Activated T-helper 2 cell treated with anti-CD3 and anti-CD28 coated beads, Interferon-gamma antibody, Interleukin-2, Interleukin-4, amounts not matched to agents 10 μg/mL and 5 μg/mL and 100 μg/mL, durations not matched to agents 14 hours and 24 hours and 36 hours (primary cell): Measurements from ENCODE around the gene MIEN1. TPM values are rescaled to one million over a fixed set of nuclear protein-coding genes. Genes with fewer than 3 reads are reported as not detected.
"Not testable (repeated sequence)": the region's sequence is repeated elsewhere in the genome, so short reads cannot be mapped to it uniquely, and the experiment has no call there.

Source experiments
- DNase-seq: peaks from one replicate; pipeline ENCODE4 v3.0.0; 2021; ENCODE audit warnings: low spot score
- H3K27ac Mint-ChIP-seq: one replicate; pipeline ENCODE4 v1.8.0; 2021; ENCODE audit warnings: mixed read lengths
- H3K27me3 Mint-ChIP-seq: one replicate; pipeline ENCODE4 v1.8.0; 2021; ENCODE audit warnings: low read depth, mixed read lengths
- H3K36me3 Mint-ChIP-seq: one replicate; pipeline ENCODE4 v1.8.0; 2021; ENCODE audit warnings: low read depth, mixed read lengths
- H3K4me1 Mint-ChIP-seq: one replicate; pipeline ENCODE4 v1.8.0; 2021; ENCODE audit warnings: low read depth, mixed read lengths
- H3K4me3 Mint-ChIP-seq: one replicate; pipeline ENCODE4 v1.8.0; 2021; ENCODE audit warnings: low read depth, mild to moderate bottlenecking, moderate library complexity, mixed read lengths
- H3K9me3 Mint-ChIP-seq: one replicate; pipeline ENCODE4 v1.8.0; 2021; ENCODE audit warnings: mixed read lengths
- intact Hi-C: fragments of 100-400 bp; cut with micrococcal nuclease; formaldehyde crosslinking; loops from one replicate; pipeline ENCODE4 v1.15.1; 2023
- total RNA-seq: library from RNA; stranded (reverse); gene quantifications from 2 replicates; pipeline ENCODE4 v1.2.3, GENCODE V29; 2022

The MIEN1 gene
- total RNA-seq, 1 donor from 2014 or later = 38.8 TPM

DNA sequence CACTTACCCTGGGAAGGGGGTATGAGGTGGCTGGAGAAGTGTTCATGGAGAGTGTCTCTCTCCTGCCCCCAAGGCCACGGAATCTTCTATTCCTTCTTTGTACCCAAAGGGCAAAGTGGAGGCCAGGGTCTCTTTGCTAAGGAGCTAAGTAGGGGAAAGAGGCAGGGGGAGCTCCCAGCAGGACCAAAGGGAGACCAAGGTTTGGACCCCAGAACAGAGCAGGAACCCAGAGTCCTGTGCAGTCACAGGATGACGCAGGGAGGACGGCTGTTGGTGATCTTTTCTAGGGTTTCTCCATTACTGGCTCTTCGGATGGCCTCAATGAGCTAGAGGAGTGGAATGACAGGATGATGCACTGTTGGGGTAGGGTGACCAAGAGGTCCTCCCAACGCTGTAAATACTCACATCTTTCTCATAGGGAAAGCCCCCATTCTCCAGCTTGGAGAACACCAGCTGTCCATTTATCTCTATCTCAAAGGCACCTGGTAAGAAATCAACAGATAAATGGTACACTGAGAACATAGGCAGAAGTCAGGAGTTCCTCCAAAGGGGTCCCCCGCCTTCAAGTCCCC, 966 bp downstream of the MIEN1 start:
- DNase-seq = no peak
- Mint-ChIP-seq H3K27me3 (peaks cover 1% of the 10 kb centered on the region), H3K4me3 (peak overlapping the region; percentile 84), H3K36me3 (peaks cover 10% of the 10 kb centered on the region), H3K27ac (peak overlapping the region; percentile 77), H3K9me3 (no peaks in the 10 kb centered on the region), H3K4me1 (peaks cover 7% of the 10 kb centered on the region)
- intact Hi-C loops = no loop called here

DNA sequence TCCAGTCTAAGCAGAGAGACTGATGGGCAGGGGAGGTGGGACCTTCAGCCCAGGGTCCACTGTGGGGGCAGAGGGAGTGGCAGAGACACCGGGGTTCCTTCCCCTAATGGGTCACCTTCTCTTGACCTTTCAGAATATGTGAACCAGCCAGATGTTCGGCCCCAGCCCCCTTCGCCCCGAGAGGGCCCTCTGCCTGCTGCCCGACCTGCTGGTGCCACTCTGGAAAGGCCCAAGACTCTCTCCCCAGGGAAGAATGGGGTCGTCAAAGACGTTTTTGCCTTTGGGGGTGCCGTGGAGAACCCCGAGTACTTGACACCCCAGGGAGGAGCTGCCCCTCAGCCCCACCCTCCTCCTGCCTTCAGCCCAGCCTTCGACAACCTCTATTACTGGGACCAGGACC, 2.8 kb downstream of the MIEN1 start:
- H3K4me3 Mint-ChIP-seq = no peak overlapping the region
- H3K4me1 Mint-ChIP-seq = peaks cover 7% of the 10 kb centered on the region
- H3K27ac Mint-ChIP-seq = no peak overlapping the region
- peaks cover 10% of the 10 kb centered on the region for H3K36me3 Mint-ChIP-seq
- no peaks in the 10 kb centered on the region for H3K9me3 Mint-ChIP-seq
- intact Hi-C loops = no loop called here
- DNase-seq = no peak
- H3K27me3 Mint-ChIP-seq = no peaks in the 10 kb centered on the region

DNA sequence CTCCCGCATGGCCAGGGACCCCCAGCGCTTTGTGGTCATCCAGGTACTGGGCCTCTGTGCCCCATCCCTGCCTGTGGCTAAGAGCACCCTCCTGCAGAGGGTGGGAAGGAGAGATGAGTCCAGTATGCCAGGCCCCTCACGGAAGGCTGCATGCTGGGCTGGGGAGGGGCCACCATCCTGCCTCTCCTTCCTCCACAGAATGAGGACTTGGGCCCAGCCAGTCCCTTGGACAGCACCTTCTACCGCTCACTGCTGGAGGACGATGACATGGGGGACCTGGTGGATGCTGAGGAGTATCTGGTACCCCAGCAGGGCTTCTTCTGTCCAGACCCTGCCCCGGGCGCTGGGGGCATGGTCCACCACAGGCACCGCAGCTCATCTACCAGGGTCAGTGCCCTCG, 3.7 kb downstream of the MIEN1 start:
- H3K9me3 Mint-ChIP-seq = no peaks in the 10 kb centered on the region
- no peak for DNase-seq
- no peaks in the 10 kb centered on the region for H3K27me3 Mint-ChIP-seq
- H3K4me1 Mint-ChIP-seq = peaks cover 7% of the 10 kb centered on the region
- H3K36me3 Mint-ChIP-seq = peaks cover 10% of the 10 kb centered on the region
- intact Hi-C loops = no loop called here
- H3K4me3 Mint-ChIP-seq = no peak overlapping the region
- H3K27ac Mint-ChIP-seq = no peak overlapping the region

DNA sequence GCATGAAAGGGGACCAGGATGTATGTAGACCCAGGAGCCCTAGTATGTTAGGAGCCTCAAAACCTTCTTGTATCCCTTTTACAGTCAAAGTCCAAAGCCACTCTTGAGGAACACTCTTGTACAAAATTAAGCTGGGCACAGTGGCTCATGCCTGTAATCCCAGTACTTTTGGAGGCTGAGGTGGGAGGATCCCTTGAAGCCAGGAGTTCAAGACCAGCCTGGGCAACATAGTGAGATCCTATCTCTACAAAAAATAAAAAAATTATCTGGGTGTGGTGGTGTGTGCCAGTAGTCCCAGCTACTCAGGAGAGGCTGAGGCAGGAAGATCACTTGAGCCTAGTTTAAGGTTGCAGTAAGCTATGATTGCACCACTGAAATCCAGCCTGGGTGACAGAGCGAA, 4.4 kb downstream of the MIEN1 start:
- H3K4me1 Mint-ChIP-seq, H3K9me3 Mint-ChIP-seq, DNase-seq, H3K27ac Mint-ChIP-seq, H3K36me3 Mint-ChIP-seq, H3K27me3 Mint-ChIP-seq, H3K4me3 Mint-ChIP-seq, intact Hi-C loops: not testable (repeated sequence)

DNA sequence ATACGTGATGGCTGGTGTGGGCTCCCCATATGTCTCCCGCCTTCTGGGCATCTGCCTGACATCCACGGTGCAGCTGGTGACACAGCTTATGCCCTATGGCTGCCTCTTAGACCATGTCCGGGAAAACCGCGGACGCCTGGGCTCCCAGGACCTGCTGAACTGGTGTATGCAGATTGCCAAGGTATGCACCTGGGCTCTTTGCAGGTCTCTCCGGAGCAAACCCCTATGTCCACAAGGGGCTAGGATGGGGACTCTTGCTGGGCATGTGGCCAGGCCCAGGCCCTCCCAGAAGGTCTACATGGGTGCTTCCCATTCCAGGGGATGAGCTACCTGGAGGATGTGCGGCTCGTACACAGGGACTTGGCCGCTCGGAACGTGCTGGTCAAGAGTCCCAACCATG, 5.6 kb downstream of the MIEN1 start:
- H3K27me3 Mint-ChIP-seq = no peaks in the 10 kb centered on the region
- no peak for DNase-seq
- H3K27ac Mint-ChIP-seq = no peak overlapping the region
- no peak overlapping the region for H3K4me3 Mint-ChIP-seq
- no peaks in the 10 kb centered on the region for H3K9me3 Mint-ChIP-seq
- H3K4me1 Mint-ChIP-seq = peaks cover 5% of the 10 kb centered on the region
- intact Hi-C loops = no loop called here
- peaks cover 10% of the 10 kb centered on the region for H3K36me3 Mint-ChIP-seq

DNA sequence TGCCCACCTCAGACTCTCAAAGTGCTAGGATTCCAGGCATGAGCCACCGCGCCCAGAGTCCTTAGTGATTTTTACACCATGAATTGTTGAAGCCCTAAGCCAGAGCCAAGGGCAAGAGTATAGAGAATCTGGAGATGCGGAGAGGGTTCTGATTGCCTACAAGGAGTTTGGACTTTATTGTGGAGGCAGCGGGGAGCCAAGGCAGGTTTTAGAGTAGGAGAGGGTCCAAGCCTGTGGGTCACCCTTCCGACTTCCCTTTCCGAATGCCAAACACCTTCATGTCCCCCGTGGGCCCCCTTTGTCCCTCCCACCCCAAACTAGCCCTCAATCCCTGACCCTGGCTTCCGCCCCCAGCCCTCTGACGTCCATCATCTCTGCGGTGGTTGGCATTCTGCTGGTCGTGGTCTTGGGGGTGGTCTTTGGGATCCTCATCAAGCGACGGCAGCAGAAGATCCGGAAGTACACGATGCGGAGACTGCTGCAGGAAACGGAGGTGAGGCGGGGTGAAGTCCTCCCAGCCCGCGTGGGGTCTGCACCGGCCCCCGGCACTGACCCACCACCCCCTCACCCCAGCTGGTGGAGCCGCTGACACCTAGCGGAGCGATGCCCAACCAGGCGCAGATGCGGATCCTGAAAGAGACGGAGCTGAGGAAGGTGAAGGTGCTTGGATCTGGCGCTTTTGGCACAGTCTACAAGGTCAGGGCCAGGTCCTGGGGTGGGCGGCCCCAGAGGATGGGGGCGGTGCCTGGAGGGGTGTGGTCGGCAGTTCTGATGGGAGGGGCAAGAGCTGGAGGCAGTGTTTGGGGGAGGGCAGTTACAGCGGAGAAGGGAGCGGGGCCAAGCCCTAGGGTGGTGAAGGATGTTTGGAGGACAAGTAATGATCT, 7.1 kb downstream of the MIEN1 start:
- no peak overlapping the region for H3K27ac Mint-ChIP-seq
- H3K4me1 Mint-ChIP-seq = no peaks in the 10 kb centered on the region
- H3K36me3 Mint-ChIP-seq = peaks cover under 1% of the 10 kb centered on the region
- intact Hi-C loops = no loop called here
- no peaks in the 10 kb centered on the region for H3K9me3 Mint-ChIP-seq
- no peaks in the 10 kb centered on the region for H3K27me3 Mint-ChIP-seq
- H3K4me3 Mint-ChIP-seq = no peak overlapping the region
- no peak for DNase-seq

DNA sequence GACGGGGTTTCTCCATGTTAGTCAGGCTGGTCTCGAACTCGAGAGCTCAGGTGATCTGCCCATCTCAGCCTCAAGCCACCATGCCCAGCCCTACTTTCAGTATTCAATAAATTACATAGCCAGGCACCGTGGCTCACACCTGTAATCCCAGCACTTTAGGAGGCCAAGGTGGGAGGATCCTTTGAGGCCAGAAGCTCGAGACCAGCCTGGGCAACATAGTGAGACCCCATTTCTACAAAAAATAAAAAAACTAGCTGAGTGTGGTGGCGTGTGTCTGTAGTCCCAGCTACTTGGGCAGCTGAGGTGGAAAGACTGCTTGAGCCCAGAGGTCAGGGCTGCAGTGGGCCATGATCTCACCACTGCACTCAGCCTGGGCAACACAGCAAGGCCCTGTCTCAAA, 8.2 kb downstream of the MIEN1 start:
- intact Hi-C loops = no loop called here
- Mint-ChIP-seq H3K4me3 (no peak overlapping the region), H3K27me3 (no peaks in the 10 kb centered on the region), H3K27ac (no peak overlapping the region), H3K9me3 (no peaks in the 10 kb centered on the region), H3K4me1 (no peaks in the 10 kb centered on the region), H3K36me3 (no peaks in the 10 kb centered on the region)
- DNase-seq = no peak

DNA sequence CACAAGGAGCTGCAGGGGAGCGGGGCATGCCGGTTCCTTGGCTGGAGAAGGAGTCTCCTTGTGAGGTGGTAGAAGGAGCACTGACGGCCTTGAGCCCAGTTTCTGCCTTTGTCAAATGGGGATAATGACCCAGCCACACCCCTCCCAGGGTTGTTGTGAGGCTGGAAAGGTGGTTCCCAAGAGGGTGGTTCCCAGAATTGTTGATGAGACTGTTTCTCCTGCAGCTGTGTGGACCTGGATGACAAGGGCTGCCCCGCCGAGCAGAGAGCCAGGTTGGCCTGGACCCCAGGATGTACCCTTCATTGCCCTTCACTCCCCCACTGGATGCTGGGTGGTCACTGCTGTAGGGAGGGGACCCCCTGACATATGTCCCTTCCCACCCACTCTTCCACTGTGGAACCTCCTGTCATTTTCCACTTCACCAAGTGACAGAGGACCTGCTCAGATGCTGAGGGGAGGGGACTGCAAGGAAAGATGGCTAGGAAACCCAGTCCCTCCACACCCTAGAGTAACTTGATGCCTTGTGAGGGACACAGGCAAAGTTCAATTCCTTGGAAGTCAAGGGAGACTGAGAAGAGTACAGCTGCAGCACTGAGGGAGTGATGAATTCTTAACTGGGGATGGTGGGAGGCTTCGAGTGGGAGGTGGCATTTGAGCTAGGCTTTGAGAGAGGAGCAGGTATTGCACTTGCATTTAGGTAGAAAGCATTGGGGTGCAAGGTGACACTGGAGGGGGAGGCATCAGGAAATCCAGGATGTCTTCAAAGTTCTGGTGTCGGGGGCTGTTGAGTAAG, 10.6 kb downstream of the MIEN1 start:
- no peak for DNase-seq
- H3K4me3 Mint-ChIP-seq = no peak overlapping the region
- H3K4me1 Mint-ChIP-seq = no peaks in the 10 kb centered on the region
- H3K9me3 Mint-ChIP-seq = no peaks in the 10 kb centered on the region
- H3K36me3 Mint-ChIP-seq = no peaks in the 10 kb centered on the region
- H3K27ac Mint-ChIP-seq = no peak overlapping the region
- H3K27me3 Mint-ChIP-seq = no peaks in the 10 kb centered on the region
- intact Hi-C loops = no loop called here

DNA sequence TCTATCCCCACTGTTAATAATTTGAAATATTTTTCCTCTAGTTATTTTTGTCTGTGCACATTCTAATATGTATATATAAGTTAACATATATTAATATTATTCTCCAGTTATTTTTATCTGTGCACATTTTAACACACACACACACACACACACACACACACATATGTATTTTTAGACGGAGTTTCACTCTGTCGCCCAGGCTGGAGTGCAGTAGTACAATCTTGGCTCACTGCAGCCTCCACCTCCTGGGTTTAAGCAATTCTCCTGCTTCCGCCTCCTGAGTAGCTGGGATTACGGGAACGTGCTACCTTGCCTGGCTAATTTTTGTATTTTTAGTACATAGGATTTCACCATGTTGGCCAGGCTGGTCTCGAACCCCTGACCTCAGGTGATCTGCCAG, 12.7 kb downstream of the MIEN1 start:
- Mint-ChIP-seq H3K27ac (no peak overlapping the region), H3K36me3 (no peaks in the 10 kb centered on the region), H3K4me3 (no peak overlapping the region), H3K27me3 (no peaks in the 10 kb centered on the region), H3K9me3 (no peaks in the 10 kb centered on the region), H3K4me1 (no peaks in the 10 kb centered on the region)
- intact Hi-C loops = no loop called here
- no peak for DNase-seq

DNA sequence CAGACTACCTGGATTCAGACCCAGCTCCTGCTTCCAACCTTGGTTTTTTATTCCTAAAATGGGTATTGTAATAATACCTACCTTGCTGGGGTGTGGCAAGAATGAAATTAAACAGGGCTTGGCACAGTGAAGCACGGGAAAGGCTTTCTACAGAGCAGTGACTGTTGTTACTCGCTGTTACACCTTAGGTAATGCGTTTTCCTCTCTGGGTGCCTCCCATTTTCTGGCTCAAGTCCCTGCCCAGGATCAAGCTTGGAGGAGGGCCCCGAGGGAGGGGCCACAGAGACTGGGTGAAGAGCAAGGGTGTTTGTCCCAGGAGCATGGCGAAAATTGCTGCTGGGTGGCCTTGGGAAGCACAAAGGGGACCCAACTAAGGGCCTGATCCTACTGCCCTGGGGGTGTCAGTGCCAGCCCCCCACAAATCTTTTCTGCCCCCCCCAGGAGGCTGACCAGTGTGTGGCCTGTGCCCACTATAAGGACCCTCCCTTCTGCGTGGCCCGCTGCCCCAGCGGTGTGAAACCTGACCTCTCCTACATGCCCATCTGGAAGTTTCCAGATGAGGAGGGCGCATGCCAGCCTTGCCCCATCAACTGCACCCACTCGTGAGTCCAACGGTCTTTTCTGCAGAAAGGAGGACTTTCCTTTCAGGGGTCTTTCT, 13.3 kb downstream of the MIEN1 start:
- H3K27ac Mint-ChIP-seq = no peak overlapping the region
- H3K36me3 Mint-ChIP-seq = no peaks in the 10 kb centered on the region
- no peaks in the 10 kb centered on the region for H3K27me3 Mint-ChIP-seq
- DNase-seq = no peak
- no peak overlapping the region for H3K4me3 Mint-ChIP-seq
- no peaks in the 10 kb centered on the region for H3K4me1 Mint-ChIP-seq
- no peaks in the 10 kb centered on the region for H3K9me3 Mint-ChIP-seq
- intact Hi-C loops = no loop called here

DNA sequence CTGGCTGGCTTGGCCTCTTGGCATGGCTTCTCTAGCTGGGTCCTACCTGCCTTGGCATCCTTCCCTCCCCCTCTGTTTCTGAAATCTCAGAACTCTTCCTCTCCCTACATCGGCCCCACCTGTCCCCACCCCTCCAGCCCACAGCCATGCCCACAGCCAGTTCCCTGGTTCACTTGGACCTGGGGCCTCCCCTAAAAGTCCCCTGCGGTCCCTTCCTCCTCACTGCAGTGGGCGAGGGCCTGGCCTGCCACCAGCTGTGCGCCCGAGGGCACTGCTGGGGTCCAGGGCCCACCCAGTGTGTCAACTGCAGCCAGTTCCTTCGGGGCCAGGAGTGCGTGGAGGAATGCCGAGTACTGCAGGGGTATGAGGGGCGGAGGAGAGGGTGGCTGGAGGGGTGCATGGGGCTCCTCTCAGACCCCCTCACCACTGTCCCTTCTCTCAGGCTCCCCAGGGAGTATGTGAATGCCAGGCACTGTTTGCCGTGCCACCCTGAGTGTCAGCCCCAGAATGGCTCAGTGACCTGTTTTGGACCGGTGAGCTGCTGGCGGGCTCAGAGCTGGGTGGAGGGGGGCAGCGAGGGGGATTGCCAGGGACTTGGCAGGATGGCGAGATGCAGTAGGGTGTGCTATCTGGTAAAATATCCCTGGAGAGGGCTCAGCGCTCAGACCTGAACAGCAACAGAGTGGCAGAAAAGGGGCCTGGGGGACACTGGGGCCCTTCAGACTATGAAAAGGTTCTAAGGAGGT, 14.1 kb downstream of the MIEN1 start:
- Mint-ChIP-seq H3K9me3 (no peaks in the 10 kb centered on the region), H3K4me3 (no peak overlapping the region), H3K27me3 (no peaks in the 10 kb centered on the region), H3K36me3 (no peaks in the 10 kb centered on the region), H3K4me1 (no peaks in the 10 kb centered on the region), H3K27ac (no peak overlapping the region)
- DNase-seq = no peak
- intact Hi-C loops = no loop called here

DNA sequence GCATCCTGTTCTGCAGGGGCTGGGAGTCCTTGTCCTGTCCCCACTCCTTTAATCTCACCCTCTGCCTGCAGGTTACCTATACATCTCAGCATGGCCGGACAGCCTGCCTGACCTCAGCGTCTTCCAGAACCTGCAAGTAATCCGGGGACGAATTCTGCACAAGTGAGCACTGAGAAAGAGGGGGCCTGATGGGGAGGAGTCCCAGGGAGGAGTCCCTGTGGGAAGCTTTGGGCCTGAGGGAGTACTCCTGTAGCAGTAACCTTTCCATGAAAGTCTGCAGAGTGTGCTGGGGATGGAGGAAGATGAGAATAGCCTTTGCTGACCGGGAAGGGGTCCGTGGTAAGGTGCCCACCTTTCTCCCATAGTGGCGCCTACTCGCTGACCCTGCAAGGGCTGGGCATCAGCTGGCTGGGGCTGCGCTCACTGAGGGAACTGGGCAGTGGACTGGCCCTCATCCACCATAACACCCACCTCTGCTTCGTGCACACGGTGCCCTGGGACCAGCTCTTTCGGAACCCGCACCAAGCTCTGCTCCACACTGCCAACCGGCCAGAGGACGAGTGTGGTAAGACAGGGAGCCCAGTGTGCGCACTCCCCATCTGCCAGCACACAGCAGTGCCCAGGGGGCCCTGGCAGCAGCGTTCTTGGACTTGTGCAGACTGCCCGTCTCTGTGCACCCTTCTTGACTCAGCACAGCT, 14.8 kb downstream of the MIEN1 start:
- no peaks in the 10 kb centered on the region for H3K27me3 Mint-ChIP-seq
- no peak overlapping the region for H3K27ac Mint-ChIP-seq
- H3K36me3 Mint-ChIP-seq = no peaks in the 10 kb centered on the region
- intact Hi-C loops = no loop called here
- H3K9me3 Mint-ChIP-seq = no peaks in the 10 kb centered on the region
- DNase-seq = no peak
- H3K4me3 Mint-ChIP-seq = no peak overlapping the region
- H3K4me1 Mint-ChIP-seq = no peaks in the 10 kb centered on the region
